K562 (cell line): ENCODE data around the gene FAM89B. TPM values are rescaled to one million over a fixed set of nuclear protein-coding genes. Genes with fewer than 3 reads are reported as not detected.

Experiments
- ATAC-seq: fragments of 200-7000 bp; cut with Tn5 transposase; 3 replicates; pipeline ENCODE4 v1.9.1; 2020; ENCODE audit warnings: moderate library complexity
- BruUV-seq: library from RNA; stranded (reverse); fragments of 400-500 nt; replicated peaks from 2 replicates; lab custom pipeline; 2021; lab: Mats Ljungman, UMichigan
- CTCF ChIA-PET: fragments of 300-600 bp; formaldehyde crosslinking; extraction: SDS; loops from one replicate; lab custom pipeline; 2021; ENCODE audit warnings: low intra/inter-chr PET ratio; lab: Yijun Ruan, JAX
- POLR2A ChIA-PET: fragments of 300-600, 350-650 bp; sonication (Branson Sonifier 250); formaldehyde crosslinking; extraction: SDS; loops from one replicate; lab custom pipeline; 2021; ENCODE audit warnings: antibody characterized with exemption, inconsistent platforms; lab: Yijun Ruan, JAX
- DNase-seq, 4 experiments: peaks; one replicate each; pipeline versions ENCODE4 v3.0.0 to v3.0.0-alpha.2; 2011 to 2018; ENCODE audit warnings: low spot score in 3 of 4, mixed read lengths in 3 of 4; ENCODE audit errors: extremely low read depth in 1 of 4
- FAIRE-seq: peaks from 2 replicates; lab custom pipeline; 2011; peaks lifted over from hg19 to GRCh38; lab: Jason Lieb, UNC
- H2AFZ ChIP-seq: 2 replicates; pipeline ENCODE4 v1.6.0; 2011; ENCODE audit warnings: low read depth, low read length, control low read depth, inconsistent platforms
- H3K27ac ChIP-seq: fragments of 200-600 bp; 3 replicates; pipeline ENCODE4 v1.8.0; 2011; ENCODE audit warnings: low read depth, mild to moderate bottlenecking, control low read depth, inconsistent platforms, low read length, moderate library complexity, mixed read lengths; ENCODE audit errors: extremely low read depth
- H3K27me3 ChIP-seq, 2 experiments: fragments of 300-600 bp in 1 of 2; 2 replicates in 1 of 2; 3 replicates in 1 of 2; pipeline versions ENCODE4 v1.6.0 to v1.8.0; 2011; ENCODE audit warnings: inconsistent platforms in 2 of 2, low read length in 2 of 2, mild to moderate bottlenecking in 1 of 2, mixed read lengths in 1 of 2, moderate library complexity in 1 of 2; ENCODE audit not compliant: control insufficient read depth in 2 of 2, insufficient read depth in 2 of 2
- H3K36me3 ChIP-seq: fragments of 300-600 bp; 3 replicates; pipeline ENCODE4 v1.8.0; 2011; ENCODE audit warnings: mild to moderate bottlenecking, low read length, inconsistent platforms; ENCODE audit not compliant: control insufficient read depth, insufficient read depth
- H3K4me1 ChIP-seq, 2 experiments: fragments of 200-600 bp in 1 of 2; replicated peaks in 1 of 2; 2 replicates in 1 of 2; 3 replicates in 1 of 2; pipeline versions ENCODE4 v1.5.1 to v1.8.0; 2011; ENCODE audit warnings: inconsistent platforms in 2 of 2, low read length in 2 of 2, mild to moderate bottlenecking in 1 of 2, mixed read lengths in 1 of 2, moderate library complexity in 1 of 2; ENCODE audit not compliant: control insufficient read depth in 2 of 2, insufficient read depth in 2 of 2
- H3K4me2 ChIP-seq: 2 replicates; pipeline ENCODE4 v1.6.1; 2011; ENCODE audit warnings: low read length, control low read depth, inconsistent platforms, mixed read lengths; ENCODE audit not compliant: insufficient read depth
- H3K4me3 ChIP-seq: fragments of 200-600 bp; sonication (generic), shearing (Covaris generic); 2 replicates; pipeline ENCODE4 v1.5.1; 2016; ENCODE audit warnings: control low read depth, inconsistent platforms
- H3K79me2 ChIP-seq: fragments of 200-600 bp; 3 replicates; pipeline ENCODE4 v1.8.0; 2011; ENCODE audit warnings: low read length, inconsistent platforms; ENCODE audit not compliant: control insufficient read depth, insufficient read depth
- H3K9ac ChIP-seq, 2 experiments: 2 replicates each; pipeline versions ENCODE4 v1.6.0 to v1.6.1; 2011; ENCODE audit warnings: low read depth in 2 of 2, low read length in 2 of 2, control low read depth in 1 of 2, inconsistent platforms in 1 of 2, mild to moderate bottlenecking in 1 of 2, mixed read lengths in 1 of 2; ENCODE audit not compliant: insufficient read depth in 1 of 2
- H3K9me1 ChIP-seq: one replicate; pipeline ENCODE4 v1.6.0; 2011; ENCODE audit warnings: inconsistent platforms, mild to moderate bottlenecking, low read length, moderate library complexity; ENCODE audit not compliant: control insufficient read depth, insufficient read depth
- H3K9me3 ChIP-seq: replicated peaks from 2 replicates; pipeline ENCODE4 v1.5.1; 2011; ENCODE audit warnings: low read depth, low read length, inconsistent platforms; ENCODE audit not compliant: control insufficient read depth, insufficient read depth
- H4K20me1 ChIP-seq: replicated peaks from 2 replicates; pipeline ENCODE4 v1.6.1; 2011; ENCODE audit warnings: low read length, inconsistent platforms, mixed read lengths; ENCODE audit not compliant: control insufficient read depth, insufficient read depth
- CBX1 ChIP-seq: sonication (generic); IDR thresholded peaks from 2 replicates; pipeline ENCODE4 v1.6.1; 2016; ENCODE audit warnings: antibody characterized with exemption, low read depth, mild to moderate bottlenecking
- CBX3 ChIP-seq, 2 experiments: IDR thresholded peaks; 1 replicate in 1 of 2; 2 replicates in 1 of 2; pipeline ENCODE4 v1.6.1; 2012; ENCODE audit warnings: inconsistent platforms in 2 of 2, low read length in 2 of 2, borderline replicate concordance in 1 of 2, control low read depth in 1 of 2
- DDX20 ChIP-seq: fragments of 450-650 bp; IDR thresholded peaks from 2 replicates; pipeline ENCODE4 v1.6.1; 2016; ENCODE audit warnings: missing genetic modification characterization, low read depth, mild to moderate bottlenecking, missing compliant biosample characterization, moderate library complexity
- EGR1 ChIP-seq: fragments of 450-650 bp; conservative IDR thresholded peaks from 2 replicates; pipeline ENCODE4 v1.6.1; 2017; ENCODE audit warnings: mild to moderate bottlenecking
- EHMT2 ChIP-seq: fragments of 450-650 bp; IDR thresholded peaks from 2 replicates; pipeline ENCODE4 v1.6.1; 2018; ENCODE audit warnings: antibody characterized with exemption
- HNRNPL ChIP-seq: fragments of 200-400 bp; formaldehyde crosslinking; IDR thresholded peaks from 2 replicates; pipeline ENCODE4 v1.6.1; 2017; ENCODE audit warnings: low read depth, mild to moderate bottlenecking, low read length
- JUN ChIP-seq, 2 experiments: sonication (generic) in 1 of 2; formaldehyde crosslinking in 1 of 2; IDR thresholded peaks; 2 replicates each; pipeline versions ENCODE4 v1.6.1 to v1.8.0; 2012 to 2022; ENCODE audit warnings: borderline replicate concordance in 2 of 2, mild to moderate bottlenecking in 2 of 2, improper control_type of control experiment in 1 of 2, low read depth in 1 of 2, low read length in 1 of 2, missing genetic modification reagents in 1 of 2
- KDM2B ChIP-seq: fragments of 250-450 bp; sonication (Bioruptor Pico); IDR thresholded peaks from 2 replicates; pipeline ENCODE4 v1.8.0; 2021; ENCODE audit warnings: mild to moderate bottlenecking, moderate library complexity
- NR2F6 ChIP-seq: fragments of 450-650 bp; formaldehyde crosslinking; IDR thresholded peaks from 2 replicates; pipeline ENCODE4 v1.4.0; 2020; ENCODE audit warnings: mild to moderate bottlenecking
- RBFOX2 ChIP-seq: fragments of 200-400 bp; formaldehyde crosslinking; IDR thresholded peaks from 2 replicates; pipeline ENCODE4 v1.6.1; 2017; ENCODE audit warnings: low read depth, mild to moderate bottlenecking, low read length, moderate library complexity
- TEAD1 ChIP-seq, 2 experiments: fragments of 450-650 bp in 1 of 2; sonication (generic) in 1 of 2; formaldehyde crosslinking; IDR thresholded peaks; 2 replicates each; pipeline versions ENCODE4 v1.4.0 to v1.8.0; 2020 to 2022; ENCODE audit warnings: mild to moderate bottlenecking in 2 of 2, missing genetic modification reagents in 1 of 2
- TSC22D4 ChIP-seq: fragments of 450-650 bp; IDR thresholded peaks from 2 replicates; pipeline ENCODE4 v1.6.1; 2016; ENCODE audit warnings: missing genetic modification characterization, missing biosample characterization, control low read depth
- XRCC5 ChIP-seq: fragments of 200-400 bp; formaldehyde crosslinking; IDR thresholded peaks from 2 replicates; pipeline ENCODE4 v1.6.1; 2017; ENCODE audit warnings: low read depth, mild to moderate bottlenecking, low read length
- ZNF253 ChIP-seq: fragments of 250-450 bp; sonication (Bioruptor Pico); conservative IDR thresholded peaks from 2 replicates; pipeline ENCODE4 v1.6.1; 2021; ENCODE audit warnings: mild to moderate bottlenecking
- ZNF696 ChIP-seq: fragments of 250-450 bp; sonication (Bioruptor Pico); conservative IDR thresholded peaks from 2 replicates; pipeline ENCODE4 v1.4.0; 2020; ENCODE audit warnings: mild to moderate bottlenecking, moderate library complexity
- ZNF707 ChIP-seq: fragments of 250-450 bp; sonication (Bioruptor Pico); conservative IDR thresholded peaks from 2 replicates; pipeline ENCODE4 v1.8.0; 2022; ENCODE audit warnings: inconsistent platforms, mild to moderate bottlenecking, moderate library complexity
- WGBS: fragments of 100-300 bp; shearing (Covaris generic); methylation state at CpG from one replicate; pipeline ENCODE4 v1.1.6; 2016; ENCODE audit warnings: low coverage, mixed read lengths; ENCODE audit not compliant: insufficient coverage; ENCODE audit errors: missing lambda C conversion rate; 5-methylcytosine and 5-hydroxymethylcytosine counted together
- in situ Hi-C: fragments of 300-500 bp; cut with MboI; formaldehyde crosslinking; loops from 4 replicates; pipeline ENCODE4 v1.15.0; 2018; ENCODE audit warnings: inconsistent platforms, mixed read lengths
- intact Hi-C: fragments of 100-400 bp; cut with micrococcal nuclease; formaldehyde crosslinking; loops from 2 replicates; pipeline ENCODE4 v1.14.2; 2022
- polyA plus RNA-seq, 8 experiments: library from polyadenylated mRNA; depleted of rRNA in 4 of 8; stranded (reverse) in 5 of 8; unstranded in 3 of 8; fragments of >200 nt; fragmentation: Nextera tagmentation in 2 of 8; fragmentation: Illumina TruSeq in 1 of 8; extraction: Ambion mirVana in 2 of 8; extraction: Trizol in 1 of 8; gene quantifications; 2 replicates each; pipeline versions ENCODE4 v1.2.1 to v1.2.3, GENCODE V29; 2011 to 2014; ENCODE audit warnings: inconsistent platforms in 1 of 8, missing spikeins in 1 of 8
- total RNA-seq, 7 experiments: library from RNA; depleted of rRNA in 6 of 7; stranded (reverse); fragments of >200 nt in 6 of 7; fragmentation: Illumina TruSeq in 2 of 7; extraction: Trizol in 2 of 7; gene quantifications; 2 replicates each; pipeline versions ENCODE4 v1.2.1 to v1.2.3, GENCODE V29; 2011 to 2021; ENCODE audit warnings: low replicate concordance in 1 of 7
- TF ChIP-seq, protein P1 (sequence below): sonication (generic); formaldehyde crosslinking; IDR thresholded peaks from 2 replicates; pipeline ENCODE4 v1.8.1; 2023; ENCODE audit warnings: mild to moderate bottlenecking, missing genetic modification reagents
- TF ChIP-seq, protein P2 (sequence below): IDR thresholded peaks from 2 replicates; pipeline ENCODE4 v1.6.1; 2011; ENCODE audit not compliant: insufficient read length; ENCODE audit errors: extremely low read depth

Gene FAM89B
- total and polyA plus RNA-seq, 9 of the 15 experiments (the other 6 are each of a cell fraction or from before 2014, with no cell fraction given): 0.32 to 27.6 (median 11.9) TPM

DNA sequence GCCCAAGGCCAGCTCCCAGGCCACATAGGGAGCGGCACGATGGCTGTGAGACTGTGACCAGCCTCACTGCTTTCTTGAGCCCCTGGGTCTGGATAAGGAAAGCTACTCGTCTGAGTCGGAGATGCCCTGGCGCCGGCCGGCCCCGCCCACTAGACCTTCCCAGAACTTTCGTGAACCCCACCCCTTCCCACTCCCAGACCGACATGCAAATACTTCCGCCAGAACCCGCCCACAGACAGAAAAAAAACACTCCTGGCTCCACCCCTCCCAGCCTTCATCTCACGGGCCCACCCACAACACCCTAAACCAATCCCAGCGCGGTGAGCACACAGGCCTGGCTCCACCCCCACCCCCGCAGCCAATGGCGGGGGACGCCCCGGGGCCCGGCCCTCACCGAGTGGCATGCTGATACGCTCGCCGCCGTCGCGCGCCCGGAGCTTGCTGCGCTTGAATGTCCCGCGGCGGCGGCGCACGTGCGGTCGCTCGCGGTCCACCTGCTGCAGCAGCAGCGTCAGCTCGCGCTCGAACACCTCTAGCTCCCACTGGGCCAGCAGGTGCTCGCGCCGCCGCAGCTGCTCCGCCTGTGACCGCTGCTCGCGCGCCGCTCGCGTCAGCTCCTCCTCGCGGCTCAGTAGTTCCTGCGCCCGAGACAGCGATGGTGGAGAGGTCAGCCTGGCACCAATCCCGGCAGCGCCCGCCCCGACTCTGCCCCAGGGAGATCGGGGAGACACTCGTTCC is 34.7 kb downstream of the FAM89B start:
- no peaks in the 10 kb centered on the region for H3K9me3 ChIP-seq
- intact Hi-C loops (no loop called here), in situ Hi-C loops (no loop called here)
- H3K79me2 ChIP-seq: peaks cover 11% of the 10 kb centered on the region; the same call in 2 of the 3 replicates
- no peak overlapping the region for H3K4me3 ChIP-seq
- H3K9me1 ChIP-seq: peaks cover 3% of the 10 kb centered on the region
- POLR2A ChIA-PET: interaction anchor here (0.6 to 2.9 kb wide), 5 partner anchors 8 to 729 kb away, joined by 3 to 15 read pairs (median 3); partner anchors contain the start of genes PCNX3, RIN1 and SIPA1
- peaks cover 62% of the 10 kb centered on the region; the same call in 2 of the 3 replicates for H3K36me3 ChIP-seq
- no peaks in the 10 kb centered on the region for H4K20me1 ChIP-seq
- CTCF ChIA-PET: no interaction called here
- H2AFZ ChIP-seq: no peak overlapping the region
- no peak overlapping the region for H3K4me2 ChIP-seq
- FAIRE-seq (no peak), DNase-seq (peak; percentile 67 to 88 (median 81)), ATAC-seq (peak; percentile 93)
- WGBS: 82% methylated on average over 18 of the region's 67 CpGs
- H3K4me1 ChIP-seq: peaks cover 9 to 39% of the 10 kb centered on the region in 2 experiments; a peak in 4 of 5 replicates
- H3K27ac ChIP-seq: no peak overlapping the region
- H3K27me3 ChIP-seq: no peaks in the 10 kb centered on the region
- H3K9ac ChIP-seq: peak overlapping the region in 1 of 2 experiments; percentile 84; a peak in 2 of 4 replicates
- no TSS peak for BruUV-seq
- TF ChIP-seq ZNF253 (no peak), ZNF707 (CRISPR knock-in tag) (no peak), CBX1 (no peak), DDX20 (tag) (no peak), ZNF696 (CRISPR knock-in tag) (no peak), EGR1 (peak; percentile 36; the same call in 1 of the 2 replicates), XRCC5 (no peak), TEAD1 (CRISPR knock-in tag; IDR thresholded peaks at IDR 0.05) (no peak), JUN (IDR thresholded peaks at IDR 0.05; ENCODE audit: borderline replicate concordance, low read depth, low read length) (no peak), JUN (CRISPR knock-in tag; IDR thresholded peaks at IDR 0.05; ENCODE audit: borderline replicate concordance) (no peak), HNRNPL (0 out of 2 replicates have a peak, but pooled peaks have one; percentile 16), RBFOX2 (0 out of 2 replicates have a peak, but pooled peaks have one; percentile 20), TSC22D4 (tag) (no peak), EHMT2 (no peak), CBX3 (IDR thresholded peaks at IDR 0.05; ENCODE audit: borderline replicate concordance in 1 of 2, low read length in 2 of 2) (no peak), NR2F6 (CRISPR knock-in tag) (no peak), KDM2B (CRISPR knock-in tag) (no peak)
- TF ChIP-seq, protein P1, sequence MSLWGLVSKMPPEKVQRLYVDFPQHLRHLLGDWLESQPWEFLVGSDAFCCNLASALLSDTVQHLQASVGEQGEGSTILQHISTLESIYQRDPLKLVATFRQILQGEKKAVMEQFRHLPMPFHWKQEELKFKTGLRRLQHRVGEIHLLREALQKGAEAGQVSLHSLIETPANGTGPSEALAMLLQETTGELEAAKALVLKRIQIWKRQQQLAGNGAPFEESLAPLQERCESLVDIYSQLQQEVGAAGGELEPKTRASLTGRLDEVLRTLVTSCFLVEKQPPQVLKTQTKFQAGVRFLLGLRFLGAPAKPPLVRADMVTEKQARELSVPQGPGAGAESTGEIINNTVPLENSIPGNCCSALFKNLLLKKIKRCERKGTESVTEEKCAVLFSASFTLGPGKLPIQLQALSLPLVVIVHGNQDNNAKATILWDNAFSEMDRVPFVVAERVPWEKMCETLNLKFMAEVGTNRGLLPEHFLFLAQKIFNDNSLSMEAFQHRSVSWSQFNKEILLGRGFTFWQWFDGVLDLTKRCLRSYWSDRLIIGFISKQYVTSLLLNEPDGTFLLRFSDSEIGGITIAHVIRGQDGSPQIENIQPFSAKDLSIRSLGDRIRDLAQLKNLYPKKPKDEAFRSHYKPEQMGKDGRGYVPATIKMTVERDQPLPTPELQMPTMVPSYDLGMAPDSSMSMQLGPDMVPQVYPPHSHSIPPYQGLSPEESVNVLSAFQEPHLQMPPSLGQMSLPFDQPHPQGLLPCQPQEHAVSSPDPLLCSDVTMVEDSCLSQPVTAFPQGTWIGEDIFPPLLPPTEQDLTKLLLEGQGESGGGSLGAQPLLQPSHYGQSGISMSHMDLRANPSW: no peak
- TF ChIP-seq, protein P2, sequence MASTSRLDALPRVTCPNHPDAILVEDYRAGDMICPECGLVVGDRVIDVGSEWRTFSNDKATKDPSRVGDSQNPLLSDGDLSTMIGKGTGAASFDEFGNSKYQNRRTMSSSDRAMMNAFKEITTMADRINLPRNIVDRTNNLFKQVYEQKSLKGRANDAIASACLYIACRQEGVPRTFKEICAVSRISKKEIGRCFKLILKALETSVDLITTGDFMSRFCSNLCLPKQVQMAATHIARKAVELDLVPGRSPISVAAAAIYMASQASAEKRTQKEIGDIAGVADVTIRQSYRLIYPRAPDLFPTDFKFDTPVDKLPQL: no peak
